ENCODE results near the gene RNF25.

RNF25 gene

DNA sequence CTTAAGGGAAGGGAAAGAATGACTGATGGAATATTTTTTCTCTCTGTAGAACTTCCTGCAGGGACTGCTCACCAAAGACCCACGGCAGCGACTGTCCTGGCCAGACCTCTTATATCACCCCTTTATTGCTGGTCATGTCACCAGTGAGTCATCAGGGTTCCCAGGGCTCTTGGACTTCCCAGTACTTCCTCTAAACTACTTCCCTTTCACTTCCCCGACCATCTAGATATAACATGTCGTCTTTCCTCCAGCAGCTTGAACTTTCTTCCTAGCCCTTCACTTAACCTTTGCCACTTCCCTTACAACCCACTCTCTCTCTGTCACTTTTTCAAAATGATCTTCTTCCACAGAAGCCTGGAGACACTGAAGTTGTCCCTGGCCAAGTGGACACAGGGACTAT, 7.3 kb upstream of the RNF25 start:
- DNase-seq (ENCODE audit: extremely low read depth, low read depth): no peak
- TF ChIP-seq, protein P1, sequence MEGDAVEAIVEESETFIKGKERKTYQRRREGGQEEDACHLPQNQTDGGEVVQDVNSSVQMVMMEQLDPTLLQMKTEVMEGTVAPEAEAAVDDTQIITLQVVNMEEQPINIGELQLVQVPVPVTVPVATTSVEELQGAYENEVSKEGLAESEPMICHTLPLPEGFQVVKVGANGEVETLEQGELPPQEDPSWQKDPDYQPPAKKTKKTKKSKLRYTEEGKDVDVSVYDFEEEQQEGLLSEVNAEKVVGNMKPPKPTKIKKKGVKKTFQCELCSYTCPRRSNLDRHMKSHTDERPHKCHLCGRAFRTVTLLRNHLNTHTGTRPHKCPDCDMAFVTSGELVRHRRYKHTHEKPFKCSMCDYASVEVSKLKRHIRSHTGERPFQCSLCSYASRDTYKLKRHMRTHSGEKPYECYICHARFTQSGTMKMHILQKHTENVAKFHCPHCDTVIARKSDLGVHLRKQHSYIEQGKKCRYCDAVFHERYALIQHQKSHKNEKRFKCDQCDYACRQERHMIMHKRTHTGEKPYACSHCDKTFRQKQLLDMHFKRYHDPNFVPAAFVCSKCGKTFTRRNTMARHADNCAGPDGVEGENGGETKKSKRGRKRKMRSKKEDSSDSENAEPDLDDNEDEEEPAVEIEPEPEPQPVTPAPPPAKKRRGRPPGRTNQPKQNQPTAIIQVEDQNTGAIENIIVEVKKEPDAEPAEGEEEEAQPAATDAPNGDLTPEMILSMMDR (IDR thresholded peaks at IDR 0.05; ENCODE audit: low read depth, low read length): no peak

DNA sequence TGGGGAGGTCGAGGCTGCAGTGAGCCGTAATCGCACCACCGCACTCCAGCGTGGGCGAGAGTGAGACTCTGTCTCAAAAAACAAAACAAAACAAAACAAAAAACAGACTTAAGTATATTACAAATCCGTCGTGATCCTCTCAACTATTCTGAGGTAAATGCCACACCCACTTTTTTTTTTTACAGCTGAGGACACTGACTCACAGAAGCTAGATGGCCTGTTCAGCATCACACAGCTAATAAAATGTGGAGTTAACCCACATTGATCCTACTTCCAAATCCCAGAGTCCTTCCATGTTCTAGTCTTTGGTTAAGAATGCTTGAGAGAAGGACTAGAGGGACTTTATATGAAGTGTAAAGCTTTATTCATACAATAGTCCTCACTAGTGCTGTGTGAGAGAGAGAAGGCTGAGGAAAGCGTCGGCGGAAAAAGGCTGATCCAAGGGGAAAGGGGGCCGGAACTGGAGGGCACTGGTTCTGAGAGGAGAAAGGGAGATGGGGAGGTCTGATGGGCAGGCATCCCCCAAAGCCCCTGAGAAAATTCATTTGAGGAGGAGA, 627 bp downstream of the RNF25 start:
- TF ChIP-seq, protein P1 (IDR thresholded peaks at IDR 0.05; ENCODE audit: low read depth, low read length): no peak
- DNase-seq (ENCODE audit: extremely low read depth, low read depth): no peak

DNA sequence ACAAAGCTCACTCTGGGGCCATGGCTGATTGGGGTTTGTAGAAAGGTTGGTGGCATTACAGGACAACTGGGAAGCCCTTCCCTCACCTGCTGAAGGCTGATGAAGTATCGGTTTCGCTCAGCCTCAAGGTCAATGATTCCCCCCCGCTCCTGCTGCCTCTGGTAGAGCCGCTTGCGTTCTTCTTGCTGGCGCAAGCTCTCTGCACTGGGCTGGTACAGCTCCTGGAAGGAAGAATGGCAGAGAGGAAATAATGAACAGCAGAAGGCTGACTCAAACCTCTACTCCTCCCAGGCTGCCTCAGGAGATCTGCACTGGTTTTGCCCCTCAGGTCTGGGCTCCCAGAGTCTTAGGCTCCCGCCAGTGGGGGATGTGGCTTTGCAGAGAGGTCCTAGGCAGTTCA, 7.1 kb downstream of the RNF25 start:
- TF ChIP-seq, protein P1 (IDR thresholded peaks at IDR 0.05; ENCODE audit: low read depth, low read length): no peak
- DNase-seq (ENCODE audit: extremely low read depth, low read depth): no peak

DNA sequence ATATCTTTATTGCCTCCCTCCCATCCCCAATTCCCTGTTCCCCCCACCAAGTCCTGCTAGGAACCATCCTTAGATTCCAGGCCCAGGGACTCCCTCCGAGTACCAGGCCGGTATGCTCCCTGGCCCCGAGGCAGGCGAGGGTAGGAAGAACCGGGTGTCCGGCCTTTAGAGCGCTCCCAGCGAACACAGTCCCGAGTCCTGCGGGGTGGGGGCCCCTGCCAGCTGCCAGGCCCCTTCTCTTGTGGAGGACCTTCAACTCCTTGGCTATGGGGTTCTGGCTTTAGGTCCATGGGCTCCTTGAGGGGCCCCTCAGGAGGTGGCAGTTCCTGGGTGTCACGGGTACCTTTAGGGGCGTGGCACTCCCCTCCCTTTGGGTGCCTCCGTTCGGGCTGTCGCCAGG, 7.9 kb downstream of the RNF25 start:
- TF ChIP-seq, protein P1 (IDR thresholded peaks at IDR 0.05; ENCODE audit: low read depth, low read length): no peak
- DNase-seq (ENCODE audit: extremely low read depth, low read depth): no peak

DNA sequence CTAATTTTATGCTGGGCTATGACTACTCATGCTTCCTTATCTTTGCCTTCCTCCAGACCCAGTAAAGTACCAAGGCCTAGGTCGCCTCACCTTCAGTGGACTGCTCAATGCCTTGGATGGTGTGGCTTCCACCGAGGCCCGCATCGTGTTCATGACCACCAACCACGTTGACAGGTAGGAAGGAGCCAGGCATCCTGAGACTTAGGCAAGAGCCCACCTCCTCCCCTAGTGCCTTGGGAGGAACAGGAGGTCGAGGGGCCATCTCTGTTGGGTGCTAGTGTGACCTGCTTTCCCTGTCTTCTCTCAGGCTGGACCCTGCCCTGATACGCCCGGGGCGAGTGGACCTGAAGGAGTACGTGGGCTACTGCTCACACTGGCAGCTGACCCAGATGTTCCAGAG, 9.0 kb downstream of the RNF25 start:
- DNase-seq (ENCODE audit: extremely low read depth, low read depth): no peak
- TF ChIP-seq, protein P1 (IDR thresholded peaks at IDR 0.05; ENCODE audit: low read depth, low read length): no peak

DNA sequence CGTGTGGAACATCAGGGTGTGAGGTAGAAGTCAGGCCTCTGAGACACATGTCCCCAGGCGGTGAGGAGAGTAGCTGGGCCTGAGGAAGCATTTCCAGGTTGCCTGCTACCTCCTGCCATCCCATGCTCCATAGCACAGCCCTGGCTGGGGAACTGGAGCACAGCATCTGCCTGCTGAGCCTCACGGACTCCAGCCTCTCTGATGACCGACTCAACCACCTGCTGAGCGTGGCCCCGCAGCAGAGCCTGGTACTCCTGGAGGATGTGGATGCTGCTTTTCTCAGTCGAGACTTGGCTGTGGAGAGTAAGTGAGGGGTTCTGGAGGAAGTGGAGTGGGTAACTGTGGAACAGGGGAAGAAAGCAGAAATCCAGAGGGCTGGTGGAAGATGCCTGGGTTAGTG, 9.4 kb downstream of the RNF25 start:
- no peak for DNase-seq (ENCODE audit: extremely low read depth, low read depth)
- TF ChIP-seq, protein P1 (IDR thresholded peaks at IDR 0.05; ENCODE audit: low read depth, low read length): no peak

DNA sequence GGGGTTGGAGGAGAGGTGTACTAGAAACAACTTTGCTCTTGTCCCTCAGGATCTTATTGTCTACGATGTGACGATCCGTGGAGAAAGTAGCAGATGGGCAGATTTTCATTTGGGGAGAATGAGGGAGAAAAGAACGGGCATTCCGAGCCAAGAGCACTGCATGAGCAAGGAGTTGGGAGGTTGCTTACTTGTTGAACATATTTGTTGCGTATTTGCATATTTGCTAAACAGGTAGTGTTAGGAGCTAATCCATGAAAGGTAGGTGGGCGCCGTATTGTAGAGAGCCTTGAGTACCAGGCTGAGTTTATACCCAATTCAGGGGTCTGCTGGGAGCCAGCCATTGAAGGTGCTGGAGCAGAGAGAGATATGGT, 11.8 kb downstream of the RNF25 start:
- TF ChIP-seq, protein P1 (IDR thresholded peaks at IDR 0.05; ENCODE audit: low read depth, low read length): no peak
- DNase-seq (ENCODE audit: extremely low read depth, low read depth): no peak

All from AG09319 (cell line).